ENCODE results near the gene DOCK8. TPM values are rescaled to one million over a fixed set of nuclear protein-coding genes. Genes with fewer than 3 reads are reported as not detected.
A peak's percentile ranks its signal among the peaks of the same experiment; 100 is the strongest.

DOCK8 gene
- total RNA-seq, 2 experiments from 2014 or later: 100 to 125 TPM

GRCh38 chr9:450561-450960 lies 235.9 kb downstream of the DOCK8 start:
- POLR2A ChIA-PET: no interaction called here
- Mint-ChIP-seq H3K36me3 (ENCODE audit: low read depth) (peaks cover 42% of the 10 kb centered on the region), H3K9me3 (ENCODE audit: low read depth) (no peaks in the 10 kb centered on the region), H3K4me1 (peaks cover 23% of the 10 kb centered on the region), H3K27ac (peak overlapping the region; percentile 72), H3K27me3 (no peaks in the 10 kb centered on the region), H3K4me3 (no peak overlapping the region)
- intact Hi-C loops (cut with DNase I, micrococcal nuclease): no loop called here
- DNase-seq: no peak
- no peak for ATAC-seq
- CTCF ChIA-PET: no interaction called here

DNA sequence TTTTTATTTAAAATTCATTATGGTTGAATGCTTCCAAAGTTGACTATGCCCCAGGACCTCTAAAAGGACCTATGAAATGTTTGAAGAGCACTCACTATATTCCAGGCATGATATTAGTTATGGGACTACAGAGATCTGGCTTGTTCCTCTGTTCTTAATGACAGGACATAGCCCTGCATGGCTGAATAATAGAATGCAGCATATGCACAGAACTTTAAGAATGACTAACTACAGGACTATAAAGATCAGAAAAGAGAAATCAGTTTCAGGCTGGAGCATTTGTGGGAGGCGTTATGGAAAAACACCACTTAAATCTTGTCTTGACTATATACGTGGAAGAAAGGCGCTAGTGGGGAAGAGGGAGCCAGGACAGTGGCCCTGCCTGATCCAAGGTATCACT lies 239.2 kb downstream of the DOCK8 start:
- peaks cover 42% of the 10 kb centered on the region for H3K36me3 Mint-ChIP-seq (ENCODE audit: low read depth)
- CTCF ChIA-PET: no interaction called here
- DNase-seq (no peak), ATAC-seq (no peak)
- H3K4me1 Mint-ChIP-seq: peaks cover 3% of the 10 kb centered on the region
- no peaks in the 10 kb centered on the region for H3K27me3 Mint-ChIP-seq
- POLR2A ChIA-PET: no interaction called here
- H3K4me3 Mint-ChIP-seq: no peak overlapping the region
- intact Hi-C loops (cut with DNase I, micrococcal nuclease): no loop called here
- no peak overlapping the region for H3K27ac Mint-ChIP-seq
- no peaks in the 10 kb centered on the region for H3K9me3 Mint-ChIP-seq (ENCODE audit: low read depth)

- no peaks in the 10 kb centered on the region for H3K9me3 Mint-ChIP-seq (ENCODE audit: low read depth)
- peaks cover 3% of the 10 kb centered on the region for H3K4me1 Mint-ChIP-seq
- peaks cover 26% of the 10 kb centered on the region for H3K36me3 Mint-ChIP-seq (ENCODE audit: low read depth)
- no peak for ATAC-seq
- intact Hi-C loops (cut with DNase I, micrococcal nuclease): no loop called here
- CTCF ChIA-PET: no interaction called here
- H3K4me3 Mint-ChIP-seq: no peak overlapping the region
- H3K27me3 Mint-ChIP-seq: no peaks in the 10 kb centered on the region
- DNase-seq: no peak
- H3K27ac Mint-ChIP-seq: no peak overlapping the region
- POLR2A ChIA-PET: interaction anchor here (1.5 kb wide), 1 partner anchor 14 kb away, joined by 3 read pairs; no protein-coding TSS in a partner anchor
Measured at GRCh38 chr9:456365-456764, 241.7 kb downstream of the DOCK8 start.

DNA sequence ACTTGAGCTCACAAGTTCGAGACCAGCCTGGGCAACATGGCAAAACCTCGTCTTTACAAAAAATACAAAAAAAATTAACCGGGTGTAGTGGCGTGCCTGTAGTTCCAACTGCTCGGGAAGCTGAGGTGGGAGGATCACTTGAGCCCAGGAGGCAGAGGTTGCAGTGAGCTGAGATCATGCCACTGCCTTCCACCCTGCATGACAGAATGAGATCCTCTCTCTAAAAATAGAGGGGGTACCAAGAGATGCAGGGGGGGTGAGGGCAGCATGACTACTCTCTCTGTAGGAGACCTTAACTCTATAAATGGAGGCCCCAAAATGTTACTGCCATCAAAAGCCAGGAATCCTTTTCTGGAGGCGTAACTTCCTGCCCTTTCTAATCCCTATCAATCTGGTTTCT lies 243.9 kb downstream of the DOCK8 start:
- no peak overlapping the region for H3K4me3 Mint-ChIP-seq
- no peak for ATAC-seq
- no peaks in the 10 kb centered on the region for H3K9me3 Mint-ChIP-seq (ENCODE audit: low read depth)
- ChIA-PET POLR2A (interaction anchor here (0.6 kb wide), 1 partner anchor 10 kb away, joined by 3 read pairs; no protein-coding TSS in a partner anchor), CTCF (interaction anchor here (1.0 kb wide), 1 partner anchor 10 kb away, joined by 3 read pairs; no protein-coding TSS in a partner anchor)
- DNase-seq: no peak
- intact Hi-C loops (cut with DNase I, micrococcal nuclease): no loop called here
- H3K4me1 Mint-ChIP-seq: peaks cover 5% of the 10 kb centered on the region
- H3K27me3 Mint-ChIP-seq: no peaks in the 10 kb centered on the region
- peaks cover 33% of the 10 kb centered on the region for H3K36me3 Mint-ChIP-seq (ENCODE audit: low read depth)
- peak overlapping the region; percentile 16 for H3K27ac Mint-ChIP-seq

GRCh38 chr9:459491-460444 lies 245.1 kb downstream of the DOCK8 start:
- POLR2A ChIA-PET: no interaction called here
- CTCF ChIA-PET: interaction anchor here (0.6 to 2.5 kb wide), 3 partner anchors 9 to 12 kb away, joined by 3 to 10 read pairs (median 3); no protein-coding TSS in a partner anchor
- no peaks in the 10 kb centered on the region for H3K27me3 Mint-ChIP-seq
- peaks cover 36% of the 10 kb centered on the region for H3K36me3 Mint-ChIP-seq (ENCODE audit: low read depth)
- H3K9me3 Mint-ChIP-seq (ENCODE audit: low read depth): no peaks in the 10 kb centered on the region
- no peak overlapping the region for H3K4me3 Mint-ChIP-seq
- peaks cover 5% of the 10 kb centered on the region for H3K4me1 Mint-ChIP-seq
- DNase-seq (no peak), ATAC-seq (no peak)
- peak overlapping the region; percentile 28 for H3K27ac Mint-ChIP-seq
- intact Hi-C loops (cut with DNase I, micrococcal nuclease): no loop called here

DNA sequence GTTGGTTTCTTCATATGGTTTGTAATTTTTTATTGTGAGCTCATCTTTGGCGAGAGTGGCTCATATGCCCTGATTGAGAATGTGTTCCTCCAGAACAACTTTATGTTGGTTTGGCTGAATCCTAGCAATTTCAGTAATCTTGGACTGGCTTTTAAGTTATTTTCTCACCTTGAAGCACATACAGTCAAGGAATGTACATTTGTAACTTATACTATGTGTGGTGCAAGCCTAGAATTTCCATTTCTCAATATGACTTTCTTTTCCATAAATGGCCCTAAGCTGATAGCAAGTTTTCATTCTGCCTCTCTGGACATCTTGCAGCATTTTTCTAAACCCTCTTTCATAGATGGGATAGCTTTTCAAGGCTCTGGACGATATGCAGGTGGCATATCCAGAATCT lies 247.5 kb downstream of the DOCK8 start:
- H3K4me3 Mint-ChIP-seq: no peak overlapping the region
- peak overlapping the region; percentile 39 for H3K27ac Mint-ChIP-seq
- no peaks in the 10 kb centered on the region for H3K9me3 Mint-ChIP-seq (ENCODE audit: low read depth)
- CTCF ChIA-PET: interaction anchor here (0.6 to 0.7 kb wide), 2 partner anchors 286 to 547 kb away, joined by 3 read pairs; no protein-coding TSS in a partner anchor
- no peaks in the 10 kb centered on the region for H3K27me3 Mint-ChIP-seq
- DNase-seq (no peak), ATAC-seq (no peak)
- H3K4me1 Mint-ChIP-seq: peaks cover 5% of the 10 kb centered on the region
- intact Hi-C loops (cut with DNase I, micrococcal nuclease): no loop called here
- H3K36me3 Mint-ChIP-seq (ENCODE audit: low read depth): peaks cover 34% of the 10 kb centered on the region
- POLR2A ChIA-PET: no interaction called here

DNA sequence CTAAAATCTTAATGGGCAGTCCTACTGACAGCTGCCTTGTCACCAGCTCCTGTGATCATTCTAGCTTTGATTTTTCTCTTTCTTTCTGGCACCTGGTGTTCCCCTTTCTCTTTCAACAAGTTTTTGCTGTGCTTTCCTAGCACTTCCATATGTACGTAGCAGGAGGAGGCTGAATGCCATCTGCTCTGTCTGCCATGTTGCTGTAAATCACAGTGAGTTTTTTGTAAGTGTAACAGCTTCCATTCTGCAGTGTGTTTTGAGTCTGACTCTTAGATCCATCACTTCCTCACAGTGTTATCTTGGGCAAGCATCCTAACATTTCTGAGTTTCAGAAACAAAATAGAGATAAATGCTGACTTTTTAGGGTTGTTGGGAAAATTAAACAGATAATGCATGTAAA lies 247.9 kb downstream of the DOCK8 start:
- peaks cover 30% of the 10 kb centered on the region for H3K36me3 Mint-ChIP-seq (ENCODE audit: low read depth)
- POLR2A ChIA-PET: no interaction called here
- intact Hi-C loops (cut with DNase I, micrococcal nuclease): no loop called here
- H3K9me3 Mint-ChIP-seq (ENCODE audit: low read depth): no peaks in the 10 kb centered on the region
- H3K27me3 Mint-ChIP-seq: no peaks in the 10 kb centered on the region
- CTCF ChIA-PET: interaction anchor here (0.6 to 0.7 kb wide), 2 partner anchors 286 to 546 kb away, joined by 3 read pairs; no protein-coding TSS in a partner anchor
- no peak for DNase-seq
- H3K4me1 Mint-ChIP-seq: peaks cover 5% of the 10 kb centered on the region
- no peak overlapping the region for H3K4me3 Mint-ChIP-seq
- no peak for ATAC-seq
- H3K27ac Mint-ChIP-seq: peak overlapping the region; percentile 48

DNA sequence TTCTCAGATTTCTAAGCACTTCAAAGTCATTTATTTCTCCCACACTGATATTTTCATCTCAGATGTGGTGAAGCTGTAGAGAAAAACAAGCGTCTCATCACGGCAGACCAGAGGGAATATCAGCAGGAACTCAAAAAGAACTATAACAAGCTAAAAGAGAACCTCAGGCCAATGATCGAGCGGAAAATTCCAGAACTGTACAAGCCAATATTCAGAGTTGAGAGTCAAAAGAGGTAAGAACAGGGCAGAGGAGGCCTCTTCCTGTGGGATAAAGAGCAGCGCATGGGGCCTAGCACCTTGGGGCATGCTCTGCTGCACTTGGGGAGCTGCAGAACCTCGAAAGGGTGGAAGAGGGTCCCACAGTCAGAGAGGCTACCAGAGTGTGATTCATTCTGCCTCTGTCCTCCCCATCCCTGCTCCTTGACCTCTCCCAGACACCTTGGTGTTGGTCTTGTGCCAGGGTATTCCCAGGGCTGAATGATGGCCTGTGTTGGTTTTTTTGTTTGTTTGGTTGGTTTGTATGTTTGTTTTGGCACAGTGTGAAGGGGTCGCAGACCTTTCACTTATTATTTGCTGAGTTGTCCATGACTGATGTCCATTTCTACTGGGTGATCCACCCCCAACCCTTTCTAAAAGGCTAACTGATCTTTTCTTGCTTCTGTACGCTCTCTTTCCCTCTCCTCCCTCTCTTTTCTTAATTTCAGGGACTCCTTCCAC lies 248.9 kb downstream of the DOCK8 start:
- CTCF ChIA-PET: no interaction called here

GRCh38 chr9:466747-467146 lies 252.1 kb downstream of the DOCK8 start:
- H3K36me3 Mint-ChIP-seq (ENCODE audit: low read depth): peaks cover 27% of the 10 kb centered on the region
- no peak overlapping the region for H3K27ac Mint-ChIP-seq
- peaks cover 22% of the 10 kb centered on the region for H3K4me1 Mint-ChIP-seq
- H3K9me3 Mint-ChIP-seq (ENCODE audit: low read depth): no peaks in the 10 kb centered on the region
- POLR2A ChIA-PET: no interaction called here
- no peak for DNase-seq
- intact Hi-C loops (cut with DNase I, micrococcal nuclease): no loop called here
- no peak overlapping the region for H3K4me3 Mint-ChIP-seq
- no peak for ATAC-seq
- H3K27me3 Mint-ChIP-seq: no peaks in the 10 kb centered on the region
- CTCF ChIA-PET: interaction anchor here (0.6 kb wide), 2 partner anchors 136 to 1577 kb away, joined by 3 to 4 read pairs; no protein-coding TSS in a partner anchor

More for the DNA sequence above, 248.9 kb downstream of the DOCK8 start:
- POLR2A ChIA-PET: no interaction called here
- no peak for ATAC-seq
- intact Hi-C loops (cut with DNase I, micrococcal nuclease): no loop called here
- H3K27ac Mint-ChIP-seq: no peak overlapping the region
- no peak overlapping the region for H3K4me3 Mint-ChIP-seq
- H3K9me3 Mint-ChIP-seq (ENCODE audit: low read depth): no peaks in the 10 kb centered on the region
- H3K4me1 Mint-ChIP-seq: peaks cover 7% of the 10 kb centered on the region
- no peak for DNase-seq
- H3K36me3 Mint-ChIP-seq (ENCODE audit: low read depth): peaks cover 27% of the 10 kb centered on the region
- no peaks in the 10 kb centered on the region for H3K27me3 Mint-ChIP-seq

DNA sequence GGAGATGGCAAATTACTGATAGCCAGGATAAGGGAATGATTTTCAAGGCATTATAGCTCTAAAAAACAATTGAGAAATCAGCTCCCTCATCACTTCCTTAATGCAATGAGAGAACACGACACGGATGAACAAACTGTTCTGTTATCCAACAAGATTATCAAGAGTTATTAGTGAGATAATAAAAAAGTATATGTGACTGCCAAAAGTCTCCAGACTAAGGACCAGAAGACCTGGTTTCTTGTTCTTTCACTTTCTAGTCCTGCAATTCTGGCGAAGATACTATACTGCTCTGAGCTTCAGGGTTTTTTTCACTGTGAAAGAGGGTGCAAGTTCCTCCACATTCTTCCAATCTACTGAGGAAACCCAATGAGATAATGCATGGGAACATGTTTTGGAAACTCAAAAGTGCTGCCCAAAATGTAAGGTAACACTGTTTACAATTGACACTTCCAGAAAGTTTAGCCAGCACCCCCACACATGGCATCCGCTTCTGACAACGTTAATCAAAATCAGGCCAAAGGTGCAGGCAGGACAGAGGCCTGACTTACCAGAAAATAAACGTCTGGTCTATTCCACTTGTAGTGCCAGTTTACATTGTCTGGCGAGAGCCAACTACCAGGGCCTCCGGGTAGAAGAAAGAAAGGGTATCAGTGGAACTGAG lies 254.2 kb downstream of the DOCK8 start:
- DNase-seq (peak; percentile 10), ATAC-seq (no peak)
- intact Hi-C loops (cut with DNase I, micrococcal nuclease): no loop called here
- ChIA-PET POLR2A (no interaction called here), CTCF (interaction anchor here (0.8 to 1.2 kb wide), 3 partner anchors 9 to 22 kb away, joined by 3 to 4 read pairs (median 3); no protein-coding TSS in a partner anchor)
- Mint-ChIP-seq H3K9me3 (ENCODE audit: low read depth) (no peaks in the 10 kb centered on the region), H3K27ac (peak overlapping the region; percentile 79), H3K4me3 (peak overlapping the region; percentile 91), H3K36me3 (ENCODE audit: low read depth) (peaks cover 13% of the 10 kb centered on the region), H3K4me1 (peaks cover 20% of the 10 kb centered on the region), H3K27me3 (no peaks in the 10 kb centered on the region)

All from activated CD4-positive, alpha-beta T cell treated with anti-CD3 and anti-CD28 coated beads for 36 hours (primary cell).